ENCODE results near the gene CCHCR1.
A peak's percentile ranks its signal among the peaks of the same experiment; 100 is the strongest.
"Not testable (repeated sequence)": the region's sequence is repeated elsewhere in the genome, so short reads cannot be mapped to it uniquely, and the experiment has no call there.

Gene CCHCR1

DNA sequence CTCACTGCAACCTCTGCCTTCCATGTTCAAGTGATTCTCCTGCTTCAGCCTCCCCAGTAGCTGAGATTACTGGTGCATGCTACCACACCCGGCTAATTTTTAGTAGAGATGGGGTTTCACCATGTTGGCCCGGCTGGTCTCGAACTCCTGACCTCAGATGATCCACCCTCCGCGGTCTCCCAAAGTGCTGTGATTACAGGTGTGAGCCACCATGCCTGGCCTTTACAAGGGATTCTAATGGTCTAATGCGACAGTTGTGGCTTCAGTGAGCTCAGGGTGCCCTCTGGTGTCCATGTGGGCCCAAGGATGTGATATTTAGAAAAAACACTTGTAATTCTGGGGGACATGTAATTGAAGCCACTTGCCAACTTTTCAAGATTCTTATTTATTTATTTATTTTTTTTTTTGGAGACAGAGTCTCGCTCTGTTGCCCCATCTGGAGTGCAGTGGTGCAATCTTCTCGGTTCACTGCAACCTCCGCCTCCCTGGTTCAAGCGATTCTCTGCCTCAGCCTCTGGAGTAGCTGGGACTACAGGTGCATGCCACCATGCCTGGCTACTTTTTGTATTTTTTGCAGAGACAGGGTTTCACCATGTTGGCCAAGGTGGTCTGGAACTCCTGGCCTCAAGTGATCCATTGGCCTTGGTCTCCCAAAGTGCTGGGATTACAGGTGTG is 35.0 kb upstream of the CCHCR1 start:
- not testable (repeated sequence) for H3K27ac Mint-ChIP-seq; H3K36me3 Mint-ChIP-seq (ENCODE audit: low read depth); H3K4me3 Mint-ChIP-seq; H3K9me3 Mint-ChIP-seq; H3K27me3 Mint-ChIP-seq
- peaks cover 19% of the 10 kb centered on the region for H3K4me1 Mint-ChIP-seq (ENCODE audit: low read depth)
- DNase-seq = peak; percentile 71

- H3K27ac Mint-ChIP-seq = no peak overlapping the region
- DNase-seq = no peak
- H3K36me3 Mint-ChIP-seq (ENCODE audit: low read depth) = no peaks in the 10 kb centered on the region
- H3K4me1 Mint-ChIP-seq (ENCODE audit: low read depth) = peaks cover 8% of the 10 kb centered on the region
- H3K9me3 Mint-ChIP-seq = no peaks in the 10 kb centered on the region
- H3K27me3 Mint-ChIP-seq = no peaks in the 10 kb centered on the region
- H3K4me3 Mint-ChIP-seq = no peak overlapping the region
These were observed 32.9 kb upstream of the CCHCR1 start for GRCh38 chr6:31190488-31190887.

- not testable (repeated sequence) for H3K27ac Mint-ChIP-seq; DNase-seq; H3K9me3 Mint-ChIP-seq; H3K36me3 Mint-ChIP-seq (ENCODE audit: low read depth); H3K27me3 Mint-ChIP-seq; H3K4me3 Mint-ChIP-seq; H3K4me1 Mint-ChIP-seq (ENCODE audit: low read depth)
These were observed 31.6 kb upstream of the CCHCR1 start for GRCh38 chr6:31189223-31189622.

DNA sequence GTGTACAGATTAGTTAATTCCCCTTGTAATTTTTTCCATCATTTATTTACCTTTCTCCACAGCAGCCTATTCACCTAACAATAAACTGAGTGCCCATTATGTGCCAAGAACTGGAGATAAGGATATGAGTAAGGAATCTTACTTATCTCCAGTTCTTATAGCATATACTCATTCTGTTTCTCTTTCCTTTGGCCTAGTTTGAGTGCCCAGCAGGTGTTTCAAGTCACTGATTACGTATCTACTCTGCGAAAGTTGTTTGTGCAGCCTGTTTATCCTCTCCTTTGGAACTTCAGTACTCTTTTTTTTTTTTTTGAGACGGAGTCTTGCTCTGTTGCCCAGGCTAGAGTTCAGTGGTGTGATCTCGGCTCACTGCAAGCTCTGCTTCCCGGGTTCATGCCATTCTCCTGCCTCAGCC is 30.2 kb upstream of the CCHCR1 start:
- peaks cover 4% of the 10 kb centered on the region for H3K4me1 Mint-ChIP-seq (ENCODE audit: low read depth)
- H3K36me3 Mint-ChIP-seq (ENCODE audit: low read depth) = no peaks in the 10 kb centered on the region
- no peaks in the 10 kb centered on the region for H3K27me3 Mint-ChIP-seq
- DNase-seq = no peak
- H3K4me3 Mint-ChIP-seq = no peak overlapping the region
- no peak overlapping the region for H3K27ac Mint-ChIP-seq
- H3K9me3 Mint-ChIP-seq = no peaks in the 10 kb centered on the region

- peak overlapping the region; percentile 22 for H3K27ac Mint-ChIP-seq
- no peaks in the 10 kb centered on the region for H3K9me3 Mint-ChIP-seq
- DNase-seq = no peak
- H3K4me1 Mint-ChIP-seq (ENCODE audit: low read depth) = peaks cover 4% of the 10 kb centered on the region
- H3K4me3 Mint-ChIP-seq = no peak overlapping the region
- no peaks in the 10 kb centered on the region for H3K36me3 Mint-ChIP-seq (ENCODE audit: low read depth)
- H3K27me3 Mint-ChIP-seq = no peaks in the 10 kb centered on the region
These were observed 28.6 kb upstream of the CCHCR1 start for GRCh38 chr6:31186052-31186734.

- not testable (repeated sequence) for H3K27ac Mint-ChIP-seq; H3K9me3 Mint-ChIP-seq; DNase-seq; H3K4me3 Mint-ChIP-seq; H3K4me1 Mint-ChIP-seq (ENCODE audit: low read depth); H3K36me3 Mint-ChIP-seq (ENCODE audit: low read depth); H3K27me3 Mint-ChIP-seq
These were observed 28.1 kb upstream of the CCHCR1 start for GRCh38 chr6:31185695-31186051.

DNA sequence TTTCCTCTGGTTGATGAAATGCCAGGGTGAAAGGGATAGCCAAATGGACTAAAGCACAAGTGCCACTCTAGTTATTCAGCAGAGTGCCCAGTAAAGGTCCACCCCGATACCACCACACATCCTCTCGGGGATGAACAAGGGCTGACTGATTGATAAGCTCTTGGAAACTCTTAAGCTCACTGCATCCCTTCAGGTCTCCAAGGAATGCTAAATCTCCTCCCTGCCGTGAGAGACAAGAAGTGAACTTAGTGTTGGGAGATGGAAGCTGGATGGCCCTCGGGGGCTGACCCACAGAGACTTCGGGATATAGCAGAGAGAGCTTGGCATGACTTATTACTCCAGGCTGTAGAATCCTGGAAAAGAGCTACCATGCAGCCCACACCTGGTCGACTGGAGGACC is 26.3 kb upstream of the CCHCR1 start:
- H3K9me3 Mint-ChIP-seq; DNase-seq; H3K27me3 Mint-ChIP-seq; H3K4me1 Mint-ChIP-seq (ENCODE audit: low read depth); H3K36me3 Mint-ChIP-seq (ENCODE audit: low read depth); H3K4me3 Mint-ChIP-seq; H3K27ac Mint-ChIP-seq: not testable (repeated sequence)

DNA sequence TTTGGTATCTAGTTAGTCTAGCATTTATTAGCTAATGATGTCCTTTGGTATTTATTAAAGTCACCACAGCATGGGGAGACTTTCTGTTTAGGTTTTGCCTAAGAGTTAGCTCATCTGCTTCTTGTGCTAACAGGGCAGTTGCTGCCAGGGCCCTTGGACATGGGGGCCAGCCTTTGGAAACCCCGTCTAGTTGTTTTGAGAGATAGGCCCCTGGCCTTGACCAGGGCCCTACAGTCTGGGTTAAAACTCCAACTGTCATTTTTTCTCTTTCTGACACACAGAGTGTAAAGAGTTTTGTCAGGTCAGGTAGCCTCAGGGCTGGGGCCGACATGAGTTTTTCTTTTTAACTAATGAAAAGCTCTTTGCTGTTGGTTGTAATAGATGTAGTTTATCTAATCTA is 25.7 kb upstream of the CCHCR1 start:
- not testable (repeated sequence) for H3K4me3 Mint-ChIP-seq, H3K27ac Mint-ChIP-seq

GRCh38 chr6:31180500-31180899 is 22.9 kb upstream of the CCHCR1 start:
- no peaks in the 10 kb centered on the region for H3K9me3 Mint-ChIP-seq
- DNase-seq = peak; percentile 65
- H3K4me1 Mint-ChIP-seq (ENCODE audit: low read depth) = peaks cover 11% of the 10 kb centered on the region
- H3K27ac Mint-ChIP-seq = peak overlapping the region; percentile 59
- no peaks in the 10 kb centered on the region for H3K36me3 Mint-ChIP-seq (ENCODE audit: low read depth)
- no peaks in the 10 kb centered on the region for H3K27me3 Mint-ChIP-seq
- H3K4me3 Mint-ChIP-seq = peak overlapping the region; percentile 71

More for the DNA sequence above, 25.7 kb upstream of the CCHCR1 start:
- H3K4me1 Mint-ChIP-seq (ENCODE audit: low read depth) = peaks cover 12% of the 10 kb centered on the region
- H3K27me3 Mint-ChIP-seq; DNase-seq; H3K9me3 Mint-ChIP-seq; H3K36me3 Mint-ChIP-seq (ENCODE audit: low read depth): not testable (repeated sequence)

DNA sequence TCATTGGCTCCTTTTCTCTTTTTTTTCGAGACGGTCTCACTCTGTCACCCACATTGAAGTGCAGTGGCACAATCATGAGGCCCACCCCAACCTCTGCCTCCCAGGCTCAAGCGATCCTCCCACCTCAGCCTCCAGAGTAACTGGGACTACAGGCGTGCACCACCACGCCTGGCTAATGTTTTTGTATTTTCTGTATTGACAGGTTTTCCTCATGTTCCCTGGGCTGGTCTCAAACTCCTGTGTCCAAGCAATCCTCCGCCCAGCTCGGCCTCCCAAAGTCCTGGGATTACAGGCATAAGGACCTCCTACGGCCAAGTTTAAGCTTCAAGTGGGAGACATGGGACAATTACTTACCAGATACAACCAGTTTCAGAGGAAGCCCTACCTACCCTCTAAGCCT is 22.3 kb upstream of the CCHCR1 start:
- no peak overlapping the region for H3K27ac Mint-ChIP-seq
- no peaks in the 10 kb centered on the region for H3K9me3 Mint-ChIP-seq
- peaks cover 11% of the 10 kb centered on the region for H3K4me1 Mint-ChIP-seq (ENCODE audit: low read depth)
- no peaks in the 10 kb centered on the region for H3K27me3 Mint-ChIP-seq
- no peaks in the 10 kb centered on the region for H3K36me3 Mint-ChIP-seq (ENCODE audit: low read depth)
- no peak for DNase-seq
- peak overlapping the region; percentile 71 for H3K4me3 Mint-ChIP-seq

DNA sequence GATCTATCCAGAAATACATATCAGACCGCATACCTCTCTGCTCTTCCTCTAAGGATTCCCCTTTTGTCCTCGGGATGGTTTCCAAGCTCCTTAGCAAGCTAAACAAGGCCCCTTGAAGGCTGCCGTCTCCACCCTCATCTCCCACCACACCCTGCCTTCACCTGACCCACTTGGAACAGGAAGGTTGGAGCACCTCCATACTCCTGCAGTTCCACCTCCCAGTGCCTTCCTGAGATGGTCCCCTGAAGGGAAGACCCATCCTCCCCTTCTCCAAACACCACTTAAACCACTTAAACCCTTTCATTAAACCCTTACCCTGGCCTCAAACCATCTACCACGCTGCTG is 21.4 kb upstream of the CCHCR1 start:
- Mint-ChIP-seq H3K27ac (no peak overlapping the region), H3K36me3 (ENCODE audit: low read depth) (no peaks in the 10 kb centered on the region), H3K4me1 (ENCODE audit: low read depth) (peaks cover 11% of the 10 kb centered on the region), H3K9me3 (no peaks in the 10 kb centered on the region), H3K27me3 (no peaks in the 10 kb centered on the region), H3K4me3 (no peak overlapping the region)
- DNase-seq = no peak

DNA sequence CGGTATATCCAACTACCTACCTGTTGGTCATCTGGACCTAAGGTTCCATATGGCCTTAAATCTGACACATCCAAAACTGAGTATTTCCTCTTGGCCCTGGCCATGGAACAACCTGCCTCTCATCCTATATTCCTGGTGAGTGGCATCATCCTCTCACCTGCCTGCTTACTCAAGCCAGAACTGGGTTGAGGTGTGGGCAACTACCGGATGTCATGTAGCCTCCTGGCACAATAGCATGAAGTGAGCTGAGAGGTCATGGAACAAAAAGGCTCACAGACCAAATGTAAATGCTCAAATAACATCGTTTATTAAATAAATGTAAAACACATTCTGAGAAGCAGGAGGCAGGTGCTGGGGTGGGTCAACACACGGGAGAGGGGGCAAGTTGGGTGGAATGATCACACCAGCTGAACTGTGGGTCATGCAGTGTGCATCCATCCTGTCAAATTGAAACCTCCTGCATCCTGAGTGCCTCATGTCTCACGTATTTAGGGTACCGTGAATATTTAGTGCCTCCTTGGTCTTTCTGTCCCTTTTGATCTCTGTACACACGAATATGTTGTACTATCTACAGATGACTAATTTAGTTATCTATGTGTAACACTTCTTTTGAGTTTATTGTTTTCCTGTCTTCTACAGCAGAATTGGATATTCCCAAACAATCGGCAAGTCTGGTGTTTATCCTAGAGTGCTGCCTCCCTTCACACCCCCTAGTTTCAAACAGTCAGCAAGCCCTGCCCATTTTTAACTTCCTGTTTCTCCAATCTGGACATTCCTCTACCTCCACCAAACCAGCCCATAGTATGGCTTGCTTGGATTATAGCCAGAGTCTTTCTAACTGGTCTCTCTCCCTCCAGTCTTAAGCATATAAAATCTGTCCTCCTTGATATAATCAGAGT is 20.8 kb upstream of the CCHCR1 start:
- H3K36me3 Mint-ChIP-seq (ENCODE audit: low read depth) = no peaks in the 10 kb centered on the region
- DNase-seq = no peak
- no peaks in the 10 kb centered on the region for H3K9me3 Mint-ChIP-seq
- no peak overlapping the region for H3K27ac Mint-ChIP-seq
- H3K27me3 Mint-ChIP-seq = no peaks in the 10 kb centered on the region
- H3K4me1 Mint-ChIP-seq (ENCODE audit: low read depth) = peaks cover 11% of the 10 kb centered on the region
- H3K4me3 Mint-ChIP-seq = no peak overlapping the region

- no peaks in the 10 kb centered on the region for H3K9me3 Mint-ChIP-seq
- no peak for DNase-seq
- no peak overlapping the region for H3K4me3 Mint-ChIP-seq
- no peaks in the 10 kb centered on the region for H3K27me3 Mint-ChIP-seq
- no peaks in the 10 kb centered on the region for H3K36me3 Mint-ChIP-seq (ENCODE audit: low read depth)
- H3K4me1 Mint-ChIP-seq (ENCODE audit: low read depth) = peaks cover 11% of the 10 kb centered on the region
- H3K27ac Mint-ChIP-seq = no peak overlapping the region
These were observed 18.4 kb upstream of the CCHCR1 start for GRCh38 chr6:31175971-31176370.

GRCh38 chr6:31174378-31174777 is 16.8 kb upstream of the CCHCR1 start:
- no peak overlapping the region for H3K27ac Mint-ChIP-seq
- no peak overlapping the region for H3K4me3 Mint-ChIP-seq
- H3K27me3 Mint-ChIP-seq = no peaks in the 10 kb centered on the region
- H3K4me1 Mint-ChIP-seq (ENCODE audit: low read depth) = peaks cover 11% of the 10 kb centered on the region
- no peaks in the 10 kb centered on the region for H3K36me3 Mint-ChIP-seq (ENCODE audit: low read depth)
- no peaks in the 10 kb centered on the region for H3K9me3 Mint-ChIP-seq
- no peak for DNase-seq

DNA sequence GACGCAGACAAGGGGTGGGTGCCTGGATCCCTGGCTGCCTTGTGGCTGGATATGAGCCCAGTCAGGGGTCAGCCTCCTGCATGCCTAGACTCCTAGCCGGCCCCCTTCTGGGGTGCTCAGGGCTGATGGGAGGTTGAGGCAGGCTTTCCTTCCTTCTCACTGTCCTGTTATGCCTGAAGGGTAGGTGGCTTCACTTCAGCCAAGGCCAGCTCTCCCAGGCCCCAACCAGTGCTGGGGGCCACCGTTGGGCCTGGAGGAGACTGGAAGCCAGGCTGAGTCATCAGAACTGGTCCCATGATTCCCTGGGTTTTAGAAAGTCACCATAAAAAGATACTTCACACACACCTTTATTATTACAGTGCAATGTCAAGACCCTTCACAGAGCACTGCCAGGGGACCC is 15.8 kb upstream of the CCHCR1 start:
- no peak overlapping the region for H3K4me3 Mint-ChIP-seq
- H3K36me3 Mint-ChIP-seq (ENCODE audit: low read depth) = no peaks in the 10 kb centered on the region
- peaks cover 3% of the 10 kb centered on the region for H3K4me1 Mint-ChIP-seq (ENCODE audit: low read depth)
- DNase-seq = no peak
- H3K27me3 Mint-ChIP-seq = no peaks in the 10 kb centered on the region
- H3K27ac Mint-ChIP-seq = no peak overlapping the region
- no peaks in the 10 kb centered on the region for H3K9me3 Mint-ChIP-seq

Data from activated T-cell treated with anti-CD3 and anti-CD28 coated beads, Interleukin-2, amount 50 U/mL, for 24 hours (primary cell).